Kidney (tissue), 14 donors: ENCODE data around the gene TP63. TPM values are rescaled to one million over a fixed set of nuclear protein-coding genes. Genes with fewer than 3 reads are reported as not detected.

Source experiments
- DNase-seq, 5 donors: peaks; one replicate each; pipeline ENCODE4 v3.0.0-alpha.2; 2013 to 2020
- FAIRE-seq: peaks from 2 replicates; lab custom pipeline; 2012; peaks lifted over from hg19 to GRCh38; lab: Jason Lieb, UNC
- H3K27ac ChIP-seq, 2 donors: one replicate each; pipeline ENCODE4 v1.7.0; 2013; ENCODE audit warnings: low read depth in 2 of 2, low read length in 2 of 2, inconsistent platforms in 1 of 2
- H3K27me3 ChIP-seq: one replicate; pipeline ENCODE4 v1.7.1; 2013; ENCODE audit warnings: low read length, inconsistent platforms; ENCODE audit not compliant: control insufficient read depth, insufficient read depth
- H3K36me3 ChIP-seq, 3 donors: one replicate each; pipeline versions ENCODE4 v1.7.0 to v1.7.1; 2013; ENCODE audit warnings: low read length in 3 of 3, control low read depth in 1 of 3, inconsistent platforms in 1 of 3; ENCODE audit not compliant: insufficient read depth in 3 of 3, control insufficient read depth in 2 of 3
- H3K4me1 ChIP-seq, 3 donors: one replicate each; pipeline versions ENCODE4 v1.7.0 to v1.7.1; 2013; ENCODE audit warnings: low read length in 3 of 3, inconsistent platforms in 1 of 3, low read depth in 1 of 3; ENCODE audit not compliant: control insufficient read depth in 2 of 3, insufficient read depth in 2 of 3
- H3K4me3 ChIP-seq, 3 donors: one replicate each; pipeline versions ENCODE4 v1.7.0 to v1.8.1; 2013; ENCODE audit warnings: low read length in 3 of 3, control low read depth in 1 of 3, inconsistent platforms in 1 of 3
- H3K9ac ChIP-seq, 3 donors: one replicate each; pipeline versions ENCODE4 v1.7.0 to v1.7.1; 2013; ENCODE audit warnings: low read length in 3 of 3, control low read depth in 1 of 3, inconsistent platforms in 1 of 3
- H3K9me3 ChIP-seq, 3 donors: one replicate each; pipeline versions ENCODE4 v1.7.0 to v1.7.1; 2013; ENCODE audit warnings: low read length in 3 of 3, control low read depth in 1 of 3, inconsistent platforms in 1 of 3; ENCODE audit not compliant: control insufficient read depth in 2 of 3, insufficient read depth in 1 of 3
- CTCF ChIP-seq: IDR thresholded peaks from 3 replicates; pipeline ENCODE4 v1.5.1; 2012; ENCODE audit warnings: mild to moderate bottlenecking, moderate library complexity, borderline replicate concordance; ENCODE audit not compliant: insufficient read depth; ENCODE audit errors: extremely low read depth
- intact Hi-C: fragments of 100-400 bp; cut with DNase I; formaldehyde crosslinking; loops from one replicate; pipeline ENCODE4 v1.11.1; 2022
- polyA plus RNA-seq: library from polyadenylated mRNA; stranded (reverse); fragments of 350-450 nt; fragmentation: Illumina TruSeq; extraction: RNeasy Lipid Tissue Mini Kit (QIAGEN cat#74804); gene quantifications from one replicate; pipeline ENCODE4 v1.2.3, GENCODE V29; 2014; ENCODE audit warnings: low read depth, low replicate concordance; ENCODE audit not compliant: insufficient read depth
- total RNA-seq: library from RNA; stranded (reverse); fragmentation: NEBNext Ultra II Directional; extraction: Animal tissue kit (Norgen Biotek cat#: 25700); gene quantifications from one replicate; pipeline ENCODE4 v1.2.1, GENCODE V29; 2021
- donor health status: control.
- donor health status: control.
- donor health status: control.
- donor health status: control.
- donor health status: control.
- donor health status: DM: yes; HTN: yes; CAD: no.
- donor health status: Normal renal cell carcinoma (clear cell type).

Gene TP63
- total and polyA plus RNA-seq, 2 donors from 2014 or later, result 0.13 to 1.1 TPM

GRCh38 chr3:189780546-189781270, 149.5 kb downstream of the TP63 start:
- no peaks in the 10 kb centered on the region for H3K9me3 ChIP-seq
- TF ChIP-seq CTCF, result no peak
- H3K9ac ChIP-seq, result no peak overlapping the region
- FAIRE-seq (no peak), DNase-seq (peak in 1 of 5 donors; percentile 27)
- H3K4me3 ChIP-seq, result no peak overlapping the region
- no peak overlapping the region for H3K27ac ChIP-seq
- H3K27me3 ChIP-seq, result no peaks in the 10 kb centered on the region
- no peaks in the 10 kb centered on the region for H3K4me1 ChIP-seq
- H3K36me3 ChIP-seq, result no peaks in the 10 kb centered on the region
- intact Hi-C loops, result no loop called here

GRCh38 chr3:189781415-189781814, 150.2 kb downstream of the TP63 start:
- intact Hi-C loops, result no loop called here
- Histone ChIP-seq H3K9me3 (no peaks in the 10 kb centered on the region), H3K27me3 (no peaks in the 10 kb centered on the region), H3K27ac (no peak overlapping the region), H3K9ac (no peak overlapping the region), H3K4me3 (no peak overlapping the region), H3K4me1 (no peaks in the 10 kb centered on the region), H3K36me3 (no peaks in the 10 kb centered on the region)
- FAIRE-seq (no peak), DNase-seq (peak in 4 of 5 donors; percentile 42 to 88 (median 77))
- no peak for TF ChIP-seq CTCF

GRCh38 chr3:189786479-189787064, 155.4 kb downstream of the TP63 start:
- H3K36me3 ChIP-seq, result no peaks in the 10 kb centered on the region
- H3K4me3 ChIP-seq, result no peak overlapping the region
- H3K9me3 ChIP-seq, result no peaks in the 10 kb centered on the region
- H3K4me1 ChIP-seq, result no peaks in the 10 kb centered on the region
- intact Hi-C loops, result no loop called here
- H3K9ac ChIP-seq, result no peak overlapping the region
- H3K27me3 ChIP-seq, result no peaks in the 10 kb centered on the region
- FAIRE-seq (no peak), DNase-seq (no peak)
- H3K27ac ChIP-seq, result no peak overlapping the region
- TF ChIP-seq CTCF, result no peak
